ENCODE data around the gene RNPEP.
A peak's percentile ranks its signal among the peaks of the same experiment; 100 is the strongest.
"Not testable (repeated sequence)": the region's sequence is repeated elsewhere in the genome, so short reads cannot be mapped to it uniquely, and the experiment has no call there.

The RNPEP gene

DNA sequence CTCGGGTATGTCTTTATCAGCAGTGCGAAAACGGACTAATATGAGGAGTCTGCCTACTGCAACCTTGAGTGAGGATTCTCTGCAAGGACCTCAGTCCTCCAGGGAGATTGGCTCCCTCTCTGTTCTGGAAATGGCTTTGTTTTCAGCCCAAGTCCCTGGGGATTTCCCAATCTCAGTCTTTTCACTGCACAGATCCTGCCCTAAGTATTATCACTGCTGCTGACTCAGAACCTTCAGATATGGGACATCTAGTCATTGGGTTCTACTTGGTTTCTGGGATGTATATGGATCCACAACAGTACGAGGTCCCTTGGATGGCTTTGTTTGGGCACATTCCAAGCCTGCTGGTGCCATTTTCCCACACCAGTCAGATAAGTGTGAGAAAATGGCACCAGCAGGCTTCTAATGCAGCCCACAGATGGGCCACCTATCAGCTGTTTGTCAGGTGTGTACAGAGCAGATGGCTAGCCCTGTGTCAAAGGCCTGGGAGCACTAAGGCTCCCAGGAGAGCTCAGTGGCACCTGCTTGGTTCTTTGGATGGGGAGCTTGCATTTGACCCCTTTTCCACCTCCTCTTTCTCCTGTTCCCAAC is 55.4 kb downstream of the RNPEP start:
- DNase-seq, result no peak

DNA sequence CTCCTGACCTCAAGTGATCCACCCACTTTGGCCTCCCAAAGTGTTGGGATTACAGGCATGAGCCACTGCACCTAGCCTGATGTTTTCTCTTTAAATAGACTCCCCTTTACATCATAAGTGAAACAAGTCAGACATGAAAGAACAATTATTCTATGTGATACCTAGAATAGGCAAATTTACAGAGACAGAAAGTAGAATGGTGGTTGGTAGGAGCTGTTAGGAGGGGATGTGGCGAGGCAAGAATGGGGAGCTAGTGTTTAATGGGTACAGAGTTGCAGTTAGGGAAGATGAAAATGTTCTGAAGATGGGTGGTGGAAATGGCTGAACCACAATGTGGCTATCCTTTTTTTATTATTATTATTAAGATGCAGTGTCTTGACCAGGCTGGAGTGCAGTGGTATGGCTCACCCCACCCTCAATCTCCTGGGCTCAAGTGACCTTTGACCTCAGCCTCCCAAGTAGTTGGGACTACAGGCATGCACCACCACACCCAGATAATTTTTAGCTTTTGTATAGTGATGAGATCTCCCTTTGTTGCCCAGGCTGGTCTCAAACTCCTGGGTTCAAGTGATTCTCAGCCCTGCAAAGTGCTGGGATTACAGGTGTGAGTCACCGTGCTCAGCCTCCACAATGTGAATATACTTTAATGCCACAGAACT is 56.4 kb downstream of the RNPEP start:
- no peak for DNase-seq

- DNase-seq, result no peak
These were observed 63.3 kb downstream of the RNPEP start for GRCh38 chr1:202045705-202046104.

DNA sequence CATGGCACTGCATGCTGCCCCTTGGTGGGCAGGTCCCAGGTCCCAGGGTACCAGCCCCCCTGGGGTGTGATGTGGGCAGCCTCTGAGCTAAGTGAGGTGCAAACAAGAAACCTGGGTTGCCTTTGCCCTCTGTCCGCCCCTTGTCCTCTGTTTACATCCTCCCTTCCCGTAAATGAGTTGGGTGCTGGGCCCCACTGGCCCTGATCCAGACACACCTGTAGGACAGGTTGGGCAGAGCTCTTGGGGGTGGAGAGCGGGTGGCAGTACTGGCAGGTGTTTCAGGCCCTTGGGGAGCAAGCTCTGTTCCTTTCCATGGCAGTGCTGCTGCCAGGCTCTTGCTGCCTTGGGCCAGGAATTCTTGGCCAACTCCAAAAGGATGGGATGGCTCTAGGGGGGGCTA is 63.8 kb downstream of the RNPEP start:
- DNase-seq, result peak; percentile 80

DNA sequence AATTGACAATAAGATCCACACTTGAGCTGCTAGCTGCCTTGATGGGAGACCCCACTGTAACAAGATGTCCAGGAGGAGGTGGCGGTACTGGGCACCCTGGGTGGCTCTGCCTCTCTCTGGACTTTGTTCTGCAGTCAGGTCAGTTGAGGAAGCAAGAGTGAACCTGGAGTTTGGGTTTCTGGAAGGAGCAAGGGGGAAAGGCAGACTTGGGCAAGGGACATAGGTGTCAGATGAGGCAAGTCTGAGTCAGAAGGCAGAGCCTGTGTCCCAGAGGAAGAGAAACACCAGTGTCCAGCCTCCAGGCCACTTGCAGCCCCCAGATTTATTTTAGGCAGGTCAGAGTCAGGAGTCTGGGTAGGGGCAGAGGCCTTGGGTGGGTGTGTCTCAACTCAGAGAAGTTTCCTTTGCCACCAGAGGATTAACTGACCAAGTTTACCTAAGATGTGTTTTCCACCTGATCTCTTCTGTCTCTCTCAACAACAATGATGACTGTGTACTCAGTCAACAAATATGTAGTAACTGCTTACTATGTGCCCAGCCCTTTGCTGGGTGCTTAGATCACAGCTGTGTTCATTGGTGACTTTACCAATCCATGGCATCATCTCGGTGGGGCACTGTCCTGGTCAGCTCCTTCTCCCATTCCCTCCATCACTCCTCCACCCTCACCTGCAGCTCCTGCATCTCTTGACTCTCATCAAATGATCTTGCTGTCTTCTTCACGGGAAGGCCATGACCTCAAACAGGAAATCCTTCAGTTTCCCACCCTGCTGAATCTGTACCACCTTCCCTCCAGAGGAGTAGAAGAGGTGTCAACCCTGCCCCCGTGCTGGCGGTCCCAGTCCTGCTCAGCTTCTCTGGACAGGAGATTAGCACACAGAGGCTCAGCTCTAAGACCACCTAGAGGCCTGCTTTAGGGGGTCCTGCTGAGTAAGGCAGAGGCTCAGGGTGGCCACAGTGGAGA is 64.6 kb downstream of the RNPEP start:
- DNase-seq, result no peak

- no peak for DNase-seq
These were observed 65.5 kb downstream of the RNPEP start for GRCh38 chr1:202047977-202048376.

DNA sequence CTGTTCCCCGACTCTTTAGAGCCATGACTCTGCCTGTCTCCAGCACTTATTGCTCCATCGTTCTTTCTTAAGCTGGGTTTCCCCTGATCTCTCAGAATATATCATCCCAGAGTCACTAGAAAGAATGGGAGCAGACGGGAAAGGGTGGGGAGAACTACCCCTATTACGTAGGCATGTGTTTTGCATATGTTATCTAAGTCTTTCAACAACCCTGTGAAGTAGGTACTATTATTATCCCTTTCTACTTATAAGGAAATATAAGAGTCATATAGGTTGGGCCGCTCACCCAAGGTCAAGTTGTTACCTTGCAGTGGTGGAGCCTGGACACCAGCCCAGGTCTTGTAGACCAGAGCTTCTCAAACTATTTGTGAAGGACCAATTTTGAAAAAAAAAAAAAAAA is 66.7 kb downstream of the RNPEP start:
- DNase-seq, result no peak

DNA sequence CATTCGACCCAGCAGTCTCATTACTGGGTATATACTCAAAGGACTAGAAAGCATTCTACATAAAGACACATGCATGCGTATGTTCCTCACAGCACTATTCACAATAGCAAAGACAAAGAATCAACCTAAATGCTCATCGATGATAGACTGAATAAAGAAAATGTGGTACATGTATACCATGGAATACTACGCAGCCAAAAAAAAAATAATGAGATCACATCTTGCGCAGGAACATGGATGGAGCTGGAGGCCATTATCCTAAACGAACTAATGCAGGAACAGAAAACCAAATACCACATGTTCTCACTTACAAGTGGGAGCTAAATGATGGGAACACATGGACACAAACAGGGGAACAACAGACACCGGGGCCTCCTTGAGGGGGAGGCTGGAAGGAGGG is 71.6 kb downstream of the RNPEP start:
- DNase-seq, result no peak

GRCh38 chr1:202054673-202055072 is 72.2 kb downstream of the RNPEP start:
- not testable (repeated sequence) for DNase-seq

Data from RPMI8226 (cell line).